ENCODE data around the gene FSTL4.
"Not testable (repeated sequence)": the region's sequence is repeated elsewhere in the genome, so short reads cannot be mapped to it uniquely, and the experiment has no call there.

Gene FSTL4

DNA sequence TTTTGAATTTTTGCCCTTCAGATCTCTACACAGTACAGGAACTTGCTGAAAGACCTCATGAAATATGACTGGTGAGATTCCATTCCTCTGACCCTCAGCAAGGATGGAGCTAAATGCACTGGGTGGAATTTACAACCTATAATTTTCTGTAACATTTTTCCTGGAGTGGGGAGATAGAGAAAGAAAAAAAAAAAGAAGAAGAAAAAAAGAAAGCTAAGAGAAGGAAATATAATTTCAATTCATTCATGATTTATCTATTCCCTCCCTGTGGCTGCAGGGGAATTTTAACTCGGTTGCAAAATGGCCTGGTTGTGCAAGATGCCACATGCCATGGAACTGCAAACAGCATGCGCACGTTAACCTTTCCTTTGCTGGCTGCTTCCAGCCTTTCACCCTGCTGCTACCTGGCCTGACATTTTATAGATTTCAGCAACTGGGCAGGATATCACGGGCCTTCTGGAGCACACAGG lies 155.4 kb downstream of the FSTL4 start:
- 95 to 96% methylated on average over 4 of the region's 4 CpGs for WGBS, 2 experiments (ENCODE audit: insufficient coverage in 2 of 2)

DNA sequence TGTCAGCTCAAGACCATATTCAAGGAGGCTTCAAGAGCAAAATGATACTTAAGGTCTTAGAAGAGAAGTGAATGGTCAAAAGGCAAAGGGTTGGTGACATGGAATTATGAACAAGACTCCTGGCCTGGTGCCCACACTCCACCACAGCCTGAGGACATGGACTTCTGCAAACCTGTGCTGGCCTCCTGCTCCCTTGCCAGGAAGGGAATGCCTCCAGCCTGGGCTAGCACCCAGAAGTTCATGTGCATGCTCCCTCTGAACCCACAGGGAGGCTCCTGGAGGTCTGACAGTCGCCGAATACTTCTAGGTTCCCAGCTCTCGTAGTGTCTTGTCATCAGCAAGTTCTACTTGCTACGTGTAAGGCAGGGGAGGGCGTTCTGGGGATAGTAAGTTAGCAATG lies 156.7 kb downstream of the FSTL4 start:
- Histone ChIP-seq H3K9me3 (ENCODE audit: control insufficient read depth, low read length) (no peaks in the 10 kb centered on the region), H3K4me1 (ENCODE audit: control insufficient read depth, insufficient read depth, low read length, poor library complexity, severe bottlenecking) (no peaks in the 10 kb centered on the region), H3K27ac (ENCODE audit: low read depth, low read length, severe bottlenecking) (no peak overlapping the region), H3K36me3 (ENCODE audit: control insufficient read depth, insufficient read depth, low read length) (no peaks in the 10 kb centered on the region), H3K4me3 (ENCODE audit: extremely low read depth, insufficient read depth, low read length, poor library complexity, severe bottlenecking) (no peak overlapping the region)
- 91 to 94% methylated on average over 5 of the region's 5 CpGs for WGBS, 2 experiments (ENCODE audit: insufficient coverage in 2 of 2)

More for the DNA sequence above, 155.4 kb downstream of the FSTL4 start:
- no peaks in the 10 kb centered on the region for H3K4me1 ChIP-seq (ENCODE audit: control insufficient read depth, insufficient read depth, low read length, poor library complexity, severe bottlenecking)
- no peak overlapping the region for H3K4me3 ChIP-seq (ENCODE audit: extremely low read depth, insufficient read depth, low read length, poor library complexity, severe bottlenecking)
- no peak overlapping the region for H3K27ac ChIP-seq (ENCODE audit: low read depth, low read length, severe bottlenecking)
- no peaks in the 10 kb centered on the region for H3K36me3 ChIP-seq (ENCODE audit: control insufficient read depth, insufficient read depth, low read length)
- H3K9me3 ChIP-seq (ENCODE audit: control insufficient read depth, low read length): no peaks in the 10 kb centered on the region

DNA sequence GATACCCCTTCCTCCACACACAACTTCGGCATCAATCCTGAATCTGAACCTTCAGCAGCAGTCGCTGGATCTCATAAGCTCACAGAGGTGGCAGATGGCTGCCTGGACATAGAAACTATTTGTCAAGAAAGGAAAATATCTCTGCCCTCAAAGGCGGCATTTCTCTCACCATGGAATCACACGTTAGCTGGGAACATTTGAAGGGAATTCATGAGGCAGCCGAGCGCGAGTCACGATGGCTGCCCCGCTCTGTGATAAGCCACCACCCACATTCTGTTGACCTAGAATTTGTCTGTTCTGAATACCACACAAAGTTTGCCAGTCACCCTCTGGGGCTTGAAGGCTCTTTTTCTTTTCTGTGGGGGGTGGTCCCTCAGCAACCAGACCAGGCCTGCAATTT lies 157.9 kb downstream of the FSTL4 start:
- no peak overlapping the region for H3K27ac ChIP-seq (ENCODE audit: low read depth, low read length, severe bottlenecking)
- no peaks in the 10 kb centered on the region for H3K4me1 ChIP-seq (ENCODE audit: control insufficient read depth, insufficient read depth, low read length, poor library complexity, severe bottlenecking)
- H3K36me3 ChIP-seq (ENCODE audit: control insufficient read depth, insufficient read depth, low read length): no peaks in the 10 kb centered on the region
- no peaks in the 10 kb centered on the region for H3K9me3 ChIP-seq (ENCODE audit: control insufficient read depth, low read length)
- no peak overlapping the region for H3K4me3 ChIP-seq (ENCODE audit: extremely low read depth, insufficient read depth, low read length, poor library complexity, severe bottlenecking)
- WGBS, 2 experiments (ENCODE audit: insufficient coverage in 2 of 2): 96 to 97% methylated on average over 8 to 9 of the region's 9 CpGs

DNA sequence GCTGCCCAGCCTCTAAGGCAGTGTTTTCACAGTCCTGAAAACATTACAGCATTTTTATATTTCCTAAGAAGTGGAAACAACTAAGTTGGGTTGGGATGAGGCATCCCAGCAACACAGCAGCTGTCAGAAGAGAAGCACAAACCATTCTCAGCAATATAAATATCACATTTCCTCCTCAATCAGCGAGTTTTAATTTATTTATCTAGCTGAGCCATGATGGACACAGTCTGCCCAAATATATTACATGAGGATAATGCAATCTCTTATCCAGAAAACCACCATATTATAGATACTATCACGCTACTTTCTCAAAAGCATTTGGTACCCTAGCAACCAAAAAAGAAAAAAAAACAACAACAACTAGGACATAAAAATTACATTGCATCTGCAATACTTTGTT lies 158.5 kb downstream of the FSTL4 start:
- no peaks in the 10 kb centered on the region for H3K4me1 ChIP-seq (ENCODE audit: control insufficient read depth, insufficient read depth, low read length, poor library complexity, severe bottlenecking)
- H3K4me3 ChIP-seq (ENCODE audit: extremely low read depth, insufficient read depth, low read length, poor library complexity, severe bottlenecking): no peak overlapping the region
- no peaks in the 10 kb centered on the region for H3K9me3 ChIP-seq (ENCODE audit: control insufficient read depth, low read length)
- H3K36me3 ChIP-seq (ENCODE audit: control insufficient read depth, insufficient read depth, low read length): no peaks in the 10 kb centered on the region
- no peak overlapping the region for H3K27ac ChIP-seq (ENCODE audit: low read depth, low read length, severe bottlenecking)
- WGBS, 2 experiments (ENCODE audit: insufficient coverage in 2 of 2): 83 to 100% methylated on average over 1 of the region's 2 CpGs

DNA sequence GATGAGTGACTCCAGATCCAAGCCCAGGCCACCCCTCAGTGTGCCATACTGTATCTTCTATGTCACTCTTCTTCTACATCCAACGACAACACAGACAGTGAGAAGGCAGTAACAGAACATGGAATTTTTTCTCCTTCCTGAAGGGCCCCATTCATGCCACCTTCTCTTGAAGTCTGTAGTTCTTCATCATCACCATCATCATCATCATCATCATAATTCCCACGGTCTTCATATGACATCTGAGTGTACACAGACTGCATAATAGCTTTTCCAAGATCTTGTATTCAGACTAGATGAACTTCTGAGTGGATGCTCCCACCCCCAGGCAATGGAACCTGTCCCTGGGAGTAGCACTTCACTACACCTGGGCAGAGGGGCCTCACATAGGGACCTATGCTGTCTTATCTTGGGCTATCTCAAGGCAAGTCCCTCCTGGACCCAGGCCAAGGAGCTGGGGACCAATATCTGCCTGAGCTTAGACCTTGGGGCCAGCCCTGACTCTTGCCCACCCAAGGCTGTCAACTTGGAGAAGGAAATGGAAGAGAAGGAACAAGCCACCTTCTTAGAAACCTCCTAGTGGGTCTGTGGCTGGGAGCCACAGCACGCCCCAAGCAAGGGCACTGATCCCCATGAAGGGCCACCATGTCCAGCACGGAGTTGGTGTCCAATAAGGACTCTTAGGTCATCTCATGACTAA lies 159.1 kb downstream of the FSTL4 start:
- H3K27ac ChIP-seq (ENCODE audit: low read depth, low read length, severe bottlenecking): no peak overlapping the region
- 89 to 93% methylated on average over 3 to 4 of the region's 4 CpGs for WGBS, 2 experiments (ENCODE audit: insufficient coverage in 2 of 2)
- H3K4me3 ChIP-seq (ENCODE audit: extremely low read depth, insufficient read depth, low read length, poor library complexity, severe bottlenecking): no peak overlapping the region
- no peaks in the 10 kb centered on the region for H3K36me3 ChIP-seq (ENCODE audit: control insufficient read depth, insufficient read depth, low read length)
- no peaks in the 10 kb centered on the region for H3K9me3 ChIP-seq (ENCODE audit: control insufficient read depth, low read length)
- no peaks in the 10 kb centered on the region for H3K4me1 ChIP-seq (ENCODE audit: control insufficient read depth, insufficient read depth, low read length, poor library complexity, severe bottlenecking)

DNA sequence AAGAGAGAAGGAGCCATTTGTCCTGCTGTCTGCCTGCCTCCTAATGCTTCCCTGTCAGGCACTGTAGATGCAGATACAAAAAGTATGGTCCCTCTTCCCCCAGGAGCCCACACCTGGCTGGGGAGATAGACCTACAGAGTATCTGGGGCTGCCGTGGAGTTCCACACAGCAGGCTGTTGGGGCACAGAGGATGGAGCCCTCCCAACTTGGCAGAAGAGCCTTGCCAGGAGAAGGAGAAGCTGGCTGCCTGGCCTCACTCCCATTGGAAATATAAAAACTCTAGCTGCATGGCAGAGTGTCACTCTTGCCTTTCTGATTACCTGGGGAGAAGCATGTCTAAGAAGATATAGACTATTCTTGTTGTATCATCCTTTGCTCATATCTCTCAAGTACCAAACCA lies 160.4 kb downstream of the FSTL4 start:
- Histone ChIP-seq H3K36me3 (ENCODE audit: control insufficient read depth, insufficient read depth, low read length) (no peaks in the 10 kb centered on the region), H3K4me1 (ENCODE audit: control insufficient read depth, insufficient read depth, low read length, poor library complexity, severe bottlenecking) (no peaks in the 10 kb centered on the region), H3K27ac (ENCODE audit: low read depth, low read length, severe bottlenecking) (no peak overlapping the region), H3K9me3 (ENCODE audit: control insufficient read depth, low read length) (no peaks in the 10 kb centered on the region), H3K4me3 (ENCODE audit: extremely low read depth, insufficient read depth, low read length, poor library complexity, severe bottlenecking) (no peak overlapping the region)
- whole genome bisulfite sequencing, 2 experiments (ENCODE audit: insufficient coverage in 2 of 2): 100% methylated on average over 1 of the region's 1 CpG; no CpG with 5 or more reads in 1 of the 2 experiments

DNA sequence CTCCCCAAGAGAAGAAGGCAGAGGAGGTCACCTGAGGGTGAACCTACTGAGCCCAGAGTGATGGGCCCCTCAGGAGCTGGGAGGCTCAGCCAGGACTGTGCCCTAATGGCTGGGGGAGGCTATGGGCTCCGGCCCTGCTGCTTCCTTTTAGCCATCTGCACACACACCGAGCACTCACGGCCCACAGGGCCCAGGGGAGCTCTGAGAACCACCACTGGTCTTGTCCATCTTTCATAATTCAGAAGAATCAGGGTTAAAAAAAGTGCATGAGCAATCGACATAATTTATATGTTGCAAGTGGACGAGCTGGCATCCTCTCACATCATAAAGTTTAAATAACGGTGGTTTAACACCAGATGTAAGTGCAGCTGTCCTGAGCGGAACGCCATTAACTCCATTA lies 162.1 kb downstream of the FSTL4 start:
- H3K4me3 ChIP-seq (ENCODE audit: extremely low read depth, insufficient read depth, low read length, poor library complexity, severe bottlenecking): no peak overlapping the region
- WGBS, 2 experiments (ENCODE audit: insufficient coverage in 2 of 2): 93 to 100% methylated on average over 7 of the region's 8 CpGs
- H3K36me3 ChIP-seq (ENCODE audit: control insufficient read depth, insufficient read depth, low read length): no peaks in the 10 kb centered on the region
- no peaks in the 10 kb centered on the region for H3K4me1 ChIP-seq (ENCODE audit: control insufficient read depth, insufficient read depth, low read length, poor library complexity, severe bottlenecking)
- no peaks in the 10 kb centered on the region for H3K9me3 ChIP-seq (ENCODE audit: control insufficient read depth, low read length)
- no peak overlapping the region for H3K27ac ChIP-seq (ENCODE audit: low read depth, low read length, severe bottlenecking)

DNA sequence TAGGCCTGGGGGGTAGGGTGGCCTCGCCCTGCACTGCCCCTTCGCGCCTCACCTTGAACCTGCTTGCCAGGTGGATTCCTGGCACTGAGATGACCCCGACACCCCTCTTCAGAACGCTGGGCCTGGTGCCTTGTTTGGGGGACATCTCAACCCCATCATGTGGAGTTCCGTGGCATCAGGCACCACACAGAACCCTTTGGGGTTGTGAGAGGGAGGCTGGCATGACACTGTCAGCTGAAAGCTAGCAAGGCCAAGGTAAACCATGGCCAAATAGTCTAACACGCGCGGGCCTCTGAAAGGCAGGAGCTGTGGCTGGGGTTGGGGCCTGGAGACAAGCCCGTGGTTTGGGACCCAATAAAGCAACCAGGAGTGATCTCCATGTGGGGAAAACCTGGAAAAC lies 163.2 kb downstream of the FSTL4 start:
- no peaks in the 10 kb centered on the region for H3K36me3 ChIP-seq (ENCODE audit: control insufficient read depth, insufficient read depth, low read length)
- H3K27ac ChIP-seq (ENCODE audit: low read depth, low read length, severe bottlenecking): no peak overlapping the region

DNA sequence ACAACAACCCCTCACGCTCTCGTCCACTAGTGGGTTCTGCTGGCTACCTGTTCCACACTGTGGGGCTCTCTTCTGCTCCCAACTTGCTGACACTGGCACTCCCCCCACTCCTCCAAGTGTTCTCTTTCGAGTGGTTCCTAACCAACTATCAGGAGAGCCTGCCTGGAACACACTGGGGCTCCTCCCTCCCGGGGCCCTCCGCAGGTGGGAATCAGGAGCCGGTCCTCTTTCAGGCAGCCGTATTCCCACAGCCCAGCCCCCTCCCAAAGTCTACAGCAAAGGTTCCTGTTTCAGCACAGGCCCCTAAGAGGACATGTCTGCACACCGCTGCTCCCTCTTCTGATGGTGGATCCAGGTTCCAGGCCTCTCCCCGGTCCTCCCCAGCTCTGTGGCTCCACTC lies 165.9 kb downstream of the FSTL4 start:
- Histone ChIP-seq H3K4me1 (ENCODE audit: control insufficient read depth, insufficient read depth, low read length, poor library complexity, severe bottlenecking) (no peaks in the 10 kb centered on the region), H3K9me3 (ENCODE audit: control insufficient read depth, low read length) (no peaks in the 10 kb centered on the region), H3K27ac (ENCODE audit: low read depth, low read length, severe bottlenecking) (no peak overlapping the region), H3K36me3 (ENCODE audit: control insufficient read depth, insufficient read depth, low read length) (no peaks in the 10 kb centered on the region), H3K4me3 (ENCODE audit: extremely low read depth, insufficient read depth, low read length, poor library complexity, severe bottlenecking) (no peak overlapping the region)
- 86 to 91% methylated on average over 7 to 8 of the region's 9 CpGs for WGBS, 2 experiments (ENCODE audit: insufficient coverage in 2 of 2)

More for the DNA sequence above, 163.2 kb downstream of the FSTL4 start:
- Histone ChIP-seq H3K4me3 (ENCODE audit: extremely low read depth, insufficient read depth, low read length, poor library complexity, severe bottlenecking) (no peak overlapping the region), H3K4me1 (ENCODE audit: control insufficient read depth, insufficient read depth, low read length, poor library complexity, severe bottlenecking) (no peaks in the 10 kb centered on the region), H3K9me3 (ENCODE audit: control insufficient read depth, low read length) (no peaks in the 10 kb centered on the region)
- WGBS, 2 experiments (ENCODE audit: insufficient coverage in 2 of 2): 92 to 97% methylated on average over 7 to 10 of the region's 10 CpGs

DNA sequence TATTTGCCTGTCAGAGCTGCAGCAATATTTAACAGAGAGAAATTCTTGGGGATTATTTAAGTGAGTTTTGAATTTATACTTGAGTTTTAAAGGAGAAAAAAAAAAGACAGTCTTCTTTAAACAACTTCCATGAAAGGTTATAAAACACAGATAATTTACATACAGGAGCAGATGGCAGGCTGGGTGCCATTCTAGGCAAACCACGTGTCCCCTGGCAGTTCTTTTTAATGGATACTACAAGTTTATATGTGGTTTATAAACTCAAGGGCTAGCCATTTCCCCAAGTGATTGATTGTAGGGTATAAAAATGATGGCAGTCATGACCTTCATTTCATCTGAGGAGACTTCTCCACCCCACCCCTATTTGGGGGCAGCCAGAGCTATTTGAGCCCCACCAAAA lies 166.6 kb downstream of the FSTL4 start:
- 100% methylated on average over 1 of the region's 1 CpG; no CpG with 5 or more reads in 1 of the 2 experiments for WGBS, 2 experiments (ENCODE audit: insufficient coverage in 2 of 2)
- Histone ChIP-seq H3K4me3 (ENCODE audit: extremely low read depth, insufficient read depth, low read length, poor library complexity, severe bottlenecking) (no peak overlapping the region), H3K36me3 (ENCODE audit: control insufficient read depth, insufficient read depth, low read length) (no peaks in the 10 kb centered on the region), H3K9me3 (ENCODE audit: control insufficient read depth, low read length) (no peaks in the 10 kb centered on the region), H3K4me1 (ENCODE audit: control insufficient read depth, insufficient read depth, low read length, poor library complexity, severe bottlenecking) (no peaks in the 10 kb centered on the region), H3K27ac (ENCODE audit: low read depth, low read length, severe bottlenecking) (no peak overlapping the region)

DNA sequence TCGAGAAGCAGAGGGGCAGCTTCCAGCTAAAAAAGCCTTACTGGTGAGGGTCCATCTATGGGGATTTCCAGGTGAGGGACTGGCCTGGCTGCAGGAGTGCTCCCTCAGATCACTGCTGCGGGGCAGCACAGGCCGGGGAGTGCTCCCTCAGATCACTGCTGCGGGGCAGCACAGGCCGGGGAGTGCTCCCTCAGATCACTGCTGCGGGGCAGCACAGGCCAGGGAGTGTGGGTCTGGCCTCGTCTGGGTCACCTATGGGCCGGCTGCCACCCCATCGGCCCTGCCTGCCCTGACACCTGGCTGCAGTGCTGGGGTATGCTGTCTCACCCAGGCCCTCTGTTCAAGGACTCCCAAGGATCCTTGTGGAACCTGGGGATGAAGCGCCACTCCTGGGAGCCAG lies 167.1 kb downstream of the FSTL4 start:
- not testable (repeated sequence) for H3K27ac ChIP-seq (ENCODE audit: low read depth, low read length, severe bottlenecking); H3K36me3 ChIP-seq (ENCODE audit: control insufficient read depth, insufficient read depth, low read length); H3K4me3 ChIP-seq (ENCODE audit: extremely low read depth, insufficient read depth, low read length, poor library complexity, severe bottlenecking); H3K9me3 ChIP-seq (ENCODE audit: control insufficient read depth, low read length); H3K4me1 ChIP-seq (ENCODE audit: control insufficient read depth, insufficient read depth, low read length, poor library complexity, severe bottlenecking)
- WGBS, 2 experiments (ENCODE audit: insufficient coverage in 2 of 2): 92 to 94% methylated on average over 8 to 9 of the region's 10 CpGs
